ENCODE results near the gene TOMM70.

The TOMM70 gene

GRCh38 chr3:100324044-100324443 lies 76.8 kb downstream of the TOMM70 start:
- no peak for DNase-seq (ENCODE audit: low read depth)

GRCh38 chr3:100319951-100320350 lies 80.9 kb downstream of the TOMM70 start:
- DNase-seq (ENCODE audit: low read depth), result no peak

- no peak for DNase-seq (ENCODE audit: low read depth)
Measured at GRCh38 chr3:100317912-100318311, 83.0 kb downstream of the TOMM70 start.

GRCh38 chr3:100316641-100317069 lies 84.2 kb downstream of the TOMM70 start:
- no peak for DNase-seq (ENCODE audit: low read depth)
